Measurements from ENCODE around the gene BCAR3. TPM values are rescaled to one million over a fixed set of nuclear protein-coding genes. Genes with fewer than 3 reads are reported as not detected.
A peak's percentile ranks its signal among the peaks of the same experiment; 100 is the strongest.

The BCAR3 gene
- 10 to 100 TPM; 22.9 to 52.8 TPM for total RNA-seq

DNA sequence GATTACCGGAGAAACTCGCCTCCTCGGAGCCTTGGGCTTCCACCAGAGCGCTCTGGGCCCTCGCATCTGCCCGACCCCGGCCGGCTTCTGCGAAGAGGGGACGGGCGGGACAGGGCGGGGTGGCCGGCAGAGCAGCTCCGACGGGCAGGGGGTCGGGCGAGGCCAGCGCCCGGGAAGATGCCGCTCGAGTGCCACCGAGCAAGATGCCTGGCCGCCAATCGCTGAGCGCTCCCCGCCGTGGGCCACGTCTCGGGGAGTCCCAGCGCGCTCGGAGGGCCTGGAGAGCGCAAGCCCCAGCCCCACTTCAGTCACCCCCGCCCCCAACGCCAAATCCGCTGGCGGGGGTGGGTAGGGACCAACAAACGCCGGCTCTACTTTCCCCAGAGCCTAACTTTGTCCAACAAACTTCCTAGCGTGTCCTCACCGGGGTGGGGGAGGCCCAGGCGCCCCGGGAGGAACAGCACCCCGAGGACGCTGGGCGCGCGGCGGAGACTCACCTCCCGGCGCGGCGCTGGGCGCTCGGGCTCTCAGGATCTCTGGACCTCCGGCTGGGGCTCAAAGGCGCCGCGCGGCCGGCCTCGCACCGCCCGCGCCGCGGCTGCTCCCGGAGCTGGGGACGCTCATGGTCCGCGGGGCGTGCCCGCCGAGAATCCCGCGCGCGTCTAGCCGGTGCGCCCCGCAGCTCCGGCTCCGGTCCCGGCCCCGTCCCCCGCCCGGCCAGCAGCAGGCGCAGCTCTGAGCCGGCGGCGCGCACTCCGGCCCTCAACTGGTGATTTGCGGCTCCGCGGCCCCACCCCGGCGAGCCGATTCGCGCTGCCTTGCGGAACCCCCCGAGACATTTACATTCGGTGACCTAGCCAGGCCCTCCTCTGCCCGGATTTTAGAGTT, at the start of gene BCAR3:
BCAR3 (minus strand) TSS at position 737 of the 888 bp plus-strand sequence. CDS start 6,907 bp downstream, outside the sequence.
- intact Hi-C loops (cut with DNase I) = loop anchor here (2.0 to 10.0 kb wide), 3 partner anchors 51 to 237 kb away; partner anchors contain the start of gene FNBP1L
- DNase-seq (ENCODE audit: low spot score) = peak; percentile 73

DNA sequence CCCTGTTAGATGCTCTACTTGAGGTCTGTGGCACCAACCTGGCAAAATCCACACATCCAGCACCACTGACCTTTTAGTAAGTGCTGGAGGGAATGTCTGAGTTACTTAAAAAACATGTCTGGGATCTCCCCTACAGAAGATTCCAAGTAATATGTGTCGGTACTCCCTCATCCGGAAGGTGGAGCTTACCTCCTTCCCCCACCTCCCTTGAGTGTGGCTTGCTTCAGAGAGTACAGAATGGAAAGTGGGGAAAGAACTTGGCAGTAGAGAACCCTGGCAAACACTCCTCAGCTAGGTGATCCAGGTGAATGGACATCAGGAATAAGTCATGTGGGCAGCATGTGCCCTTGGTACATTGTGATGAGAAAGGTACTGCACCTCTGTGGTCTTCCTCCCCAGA, 49.0 kb upstream of the BCAR3 start:
- H3K9me3 ChIP-seq = no peaks in the 10 kb centered on the region
- H3K4me3 ChIP-seq = no peak overlapping the region
- H3K4me1 ChIP-seq (replicated peaks) = no peaks in the 10 kb centered on the region
- WGBS = 91% methylated on average over 2 of the region's 2 CpGs
- DNase-seq (ENCODE audit: low spot score) = no peak
- no peaks in the 10 kb centered on the region for H3K36me3 ChIP-seq
- H3K27me3 ChIP-seq (replicated peaks; ENCODE audit: insufficient read depth) = no peaks in the 10 kb centered on the region
- no peak for TF ChIP-seq CTCF (IDR thresholded peaks at IDR 0.05)
- no peak for TF ChIP-seq POLR2AphosphoS5 (IDR thresholded peaks at IDR 0.05)
- no peak for TF ChIP-seq POLR2A (IDR thresholded peaks at IDR 0.05)
- H3K27ac ChIP-seq = no peak overlapping the region
- intact Hi-C loops (cut with DNase I) = no loop called here

More for the DNA sequence above, at the start of gene BCAR3:
- no peaks in the 10 kb centered on the region for H3K9me3 ChIP-seq
- WGBS = 1% methylated on average over 54 of the region's 105 CpGs
- no peaks in the 10 kb centered on the region for H3K4me1 ChIP-seq (replicated peaks)
- TF ChIP-seq CTCF (IDR thresholded peaks at IDR 0.05) (peak in 2 of 4 experiments; percentile 34), POLR2AphosphoS5 (IDR thresholded peaks at IDR 0.05) (peak; percentile 28), POLR2A (IDR thresholded peaks at IDR 0.05) (peak; percentile 91)
- no peaks in the 10 kb centered on the region for H3K36me3 ChIP-seq
- peak within 1 kb of the TSS; percentile 50 to 68 for H3K4me3 ChIP-seq
- no peaks in the 10 kb centered on the region for H3K27me3 ChIP-seq (replicated peaks; ENCODE audit: insufficient read depth)
- H3K27ac ChIP-seq = peak within 1 kb of the TSS; percentile 79 to 90

DNA sequence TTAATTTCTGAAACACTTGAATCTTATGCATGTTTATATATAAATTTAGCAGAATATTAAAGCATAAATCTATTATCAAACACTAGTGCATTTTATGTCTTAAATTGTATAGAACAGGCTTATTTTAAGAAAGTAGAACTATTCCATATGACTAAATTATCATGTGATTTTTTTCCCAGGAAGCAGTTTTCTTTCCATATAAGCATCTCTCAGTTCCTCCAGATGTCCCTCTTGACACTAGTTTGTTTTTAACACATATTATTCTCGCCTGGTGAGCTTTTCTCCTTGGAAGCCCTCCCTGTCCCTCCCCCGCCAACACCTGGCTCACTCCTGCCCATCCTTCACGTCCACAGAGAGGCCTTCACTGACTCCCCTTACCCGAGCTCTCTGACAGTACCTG, 48.3 kb upstream of the BCAR3 start:
- TF ChIP-seq CTCF (IDR thresholded peaks at IDR 0.05) (no peak), POLR2A (IDR thresholded peaks at IDR 0.05) (no peak), POLR2AphosphoS5 (IDR thresholded peaks at IDR 0.05) (no peak)
- no peak overlapping the region for H3K4me3 ChIP-seq
- no peaks in the 10 kb centered on the region for H3K36me3 ChIP-seq
- no peak for DNase-seq (ENCODE audit: low spot score)
- no peak overlapping the region for H3K27ac ChIP-seq
- no peaks in the 10 kb centered on the region for H3K4me1 ChIP-seq (replicated peaks)
- H3K9me3 ChIP-seq = no peaks in the 10 kb centered on the region
- intact Hi-C loops (cut with DNase I) = no loop called here
- no peaks in the 10 kb centered on the region for H3K27me3 ChIP-seq (replicated peaks; ENCODE audit: insufficient read depth)
- WGBS = 94% methylated on average over 4 of the region's 4 CpGs

GRCh38 chr1:93729502-93729901, 47.9 kb upstream of the BCAR3 start:
- no peaks in the 10 kb centered on the region for H3K9me3 ChIP-seq
- no peaks in the 10 kb centered on the region for H3K4me1 ChIP-seq (replicated peaks)
- H3K36me3 ChIP-seq = no peaks in the 10 kb centered on the region
- H3K27me3 ChIP-seq (replicated peaks; ENCODE audit: insufficient read depth) = no peaks in the 10 kb centered on the region
- no peak for DNase-seq (ENCODE audit: low spot score)
- TF ChIP-seq POLR2A (IDR thresholded peaks at IDR 0.05) (no peak), POLR2AphosphoS5 (IDR thresholded peaks at IDR 0.05) (no peak), CTCF (IDR thresholded peaks at IDR 0.05) (no peak)
- H3K27ac ChIP-seq = no peak overlapping the region
- WGBS = 76% methylated on average over 4 of the region's 4 CpGs
- no peak overlapping the region for H3K4me3 ChIP-seq
- intact Hi-C loops (cut with DNase I) = no loop called here

All from prostate gland (tissue), 2 donors.